ENCODE measurements around the gene TRNP1.

The TRNP1 gene

GRCh38 chr1:27011058-27011764, 17.7 kb downstream of the TRNP1 start:
- DNase-seq = peak; percentile 91
- no peak overlapping the region for H3K4me3 ChIP-seq (ENCODE audit: low read depth, low read length)
- H3K36me3 ChIP-seq = no peaks in the 10 kb centered on the region
- no peak for TF ChIP-seq CTCF (IDR thresholded peaks at IDR 0.05; ENCODE audit: low read depth, low read length)
- H3K27me3 ChIP-seq (ENCODE audit: insufficient read depth, low read depth, severe bottlenecking) = no peaks in the 10 kb centered on the region
- H3K27ac ChIP-seq = peak overlapping the region; percentile 25
- H3K9me3 ChIP-seq (ENCODE audit: severe bottlenecking) = no peaks in the 10 kb centered on the region

- H3K27ac ChIP-seq = no peak overlapping the region
- no peak for TF ChIP-seq CTCF (IDR thresholded peaks at IDR 0.05; ENCODE audit: low read depth, low read length)
- H3K9me3 ChIP-seq (ENCODE audit: severe bottlenecking) = no peaks in the 10 kb centered on the region
- H3K4me3 ChIP-seq (ENCODE audit: low read depth, low read length) = no peak overlapping the region
- no peaks in the 10 kb centered on the region for H3K27me3 ChIP-seq (ENCODE audit: insufficient read depth, low read depth, severe bottlenecking)
- no peaks in the 10 kb centered on the region for H3K36me3 ChIP-seq
- no peak for DNase-seq
Measured at GRCh38 chr1:27011976-27012563, 18.6 kb downstream of the TRNP1 start.

- Histone ChIP-seq H3K27ac (no peak overlapping the region), H3K9me3 (ENCODE audit: severe bottlenecking) (no peaks in the 10 kb centered on the region), H3K4me3 (ENCODE audit: low read depth, low read length) (no peak overlapping the region), H3K27me3 (ENCODE audit: insufficient read depth, low read depth, severe bottlenecking) (no peaks in the 10 kb centered on the region), H3K36me3 (no peaks in the 10 kb centered on the region)
- DNase-seq = no peak
- TF ChIP-seq CTCF (IDR thresholded peaks at IDR 0.05; ENCODE audit: low read depth, low read length) = no peak
Measured at GRCh38 chr1:27015260-27015659, 21.8 kb downstream of the TRNP1 start.

GRCh38 chr1:27016376-27016775, 22.9 kb downstream of the TRNP1 start:
- no peak for DNase-seq
- H3K9me3 ChIP-seq (ENCODE audit: severe bottlenecking) = no peaks in the 10 kb centered on the region
- TF ChIP-seq CTCF (IDR thresholded peaks at IDR 0.05; ENCODE audit: low read depth, low read length) = no peak
- H3K27ac ChIP-seq = no peak overlapping the region
- H3K27me3 ChIP-seq (ENCODE audit: insufficient read depth, low read depth, severe bottlenecking) = no peaks in the 10 kb centered on the region
- H3K4me3 ChIP-seq (ENCODE audit: low read depth, low read length) = no peak overlapping the region
- no peaks in the 10 kb centered on the region for H3K36me3 ChIP-seq

GRCh38 chr1:27017207-27017606, 23.7 kb downstream of the TRNP1 start:
- no peak for TF ChIP-seq CTCF (IDR thresholded peaks at IDR 0.05; ENCODE audit: low read depth, low read length)
- H3K36me3 ChIP-seq = no peaks in the 10 kb centered on the region
- H3K27ac ChIP-seq = no peak overlapping the region

More at GRCh38 chr1:27017207-27017606, 23.7 kb downstream of the TRNP1 start:
- DNase-seq = no peak
- Histone ChIP-seq H3K4me3 (ENCODE audit: low read depth, low read length) (no peak overlapping the region), H3K9me3 (ENCODE audit: severe bottlenecking) (no peaks in the 10 kb centered on the region), H3K27me3 (ENCODE audit: insufficient read depth, low read depth, severe bottlenecking) (no peaks in the 10 kb centered on the region)
